Iris pigment epithelial cell (primary cell): ENCODE data around the gene RABGAP1.

Experiments used
- DNase-seq: peaks from one replicate; pipeline ENCODE4 v3.0.0-alpha.2; 2011; ENCODE audit warnings: low read depth

The RABGAP1 gene

DNA sequence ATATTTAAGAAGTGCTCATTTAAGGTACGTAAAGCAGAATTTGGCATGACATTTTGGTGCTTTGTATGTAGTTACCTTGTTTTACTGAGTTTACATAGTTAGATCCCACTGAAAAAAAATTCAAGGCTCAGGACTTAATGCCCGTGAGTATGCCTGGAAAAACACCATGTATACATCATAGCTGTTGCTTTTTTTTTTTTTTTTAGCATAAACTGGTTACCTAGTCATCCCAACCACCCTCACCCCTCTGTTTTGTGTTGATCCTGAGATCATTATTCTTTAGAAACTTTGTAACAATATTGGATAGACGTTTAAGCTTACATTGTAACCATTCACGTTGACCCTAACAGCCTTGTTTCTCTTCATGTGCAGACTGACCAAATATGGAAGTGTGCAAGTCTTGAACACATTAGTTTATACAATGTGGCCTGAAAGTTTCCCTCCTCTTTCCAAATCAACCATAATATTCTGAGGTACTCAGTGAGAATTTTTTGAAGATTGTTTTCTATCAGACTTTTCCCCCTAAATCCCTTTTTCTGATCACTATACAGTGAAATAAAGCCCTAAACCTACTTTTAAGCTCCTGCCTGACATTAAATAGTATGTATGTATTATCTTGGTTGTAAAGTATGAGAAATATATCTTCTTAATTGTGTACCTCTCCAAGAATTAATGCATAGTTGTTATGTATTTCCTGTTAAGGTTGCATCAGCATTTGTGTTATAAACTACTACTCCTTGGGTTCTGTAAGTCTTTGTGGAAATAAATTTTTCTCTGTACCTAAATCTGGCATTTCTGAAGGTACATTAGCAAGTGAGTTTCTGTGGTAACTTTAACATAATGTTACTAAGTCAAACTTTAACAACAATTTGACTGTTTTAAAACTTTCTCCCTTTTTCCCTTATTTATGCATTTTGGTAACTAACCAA, 4.4 kb downstream of the RABGAP1 start:
- DNase-seq, result no peak

DNA sequence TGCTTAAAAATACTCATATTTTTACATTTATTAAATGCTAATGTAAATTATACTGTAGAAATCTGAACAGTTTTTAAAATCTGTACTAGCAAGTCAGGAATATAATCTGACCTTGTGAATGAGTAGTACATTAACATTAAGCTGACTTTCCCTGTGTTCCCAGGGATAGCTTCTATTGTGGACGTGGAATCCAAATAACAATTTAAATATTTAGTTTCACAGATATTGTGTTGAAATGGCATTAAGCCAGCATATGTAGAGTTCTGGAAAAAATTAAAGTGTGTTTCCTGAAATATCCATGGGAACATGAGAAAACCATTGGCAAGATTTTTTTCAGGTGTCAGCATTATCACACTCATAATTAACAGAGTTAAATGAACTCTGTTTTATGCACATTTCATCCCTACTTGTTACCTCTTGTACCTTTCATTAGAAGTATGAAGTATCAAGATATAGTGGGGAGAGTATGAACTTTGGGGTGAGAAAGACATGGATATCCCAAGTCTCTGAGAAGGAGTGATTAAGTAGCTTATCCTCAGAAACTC, 5.7 kb downstream of the RABGAP1 start:
- DNase-seq, result no peak

DNA sequence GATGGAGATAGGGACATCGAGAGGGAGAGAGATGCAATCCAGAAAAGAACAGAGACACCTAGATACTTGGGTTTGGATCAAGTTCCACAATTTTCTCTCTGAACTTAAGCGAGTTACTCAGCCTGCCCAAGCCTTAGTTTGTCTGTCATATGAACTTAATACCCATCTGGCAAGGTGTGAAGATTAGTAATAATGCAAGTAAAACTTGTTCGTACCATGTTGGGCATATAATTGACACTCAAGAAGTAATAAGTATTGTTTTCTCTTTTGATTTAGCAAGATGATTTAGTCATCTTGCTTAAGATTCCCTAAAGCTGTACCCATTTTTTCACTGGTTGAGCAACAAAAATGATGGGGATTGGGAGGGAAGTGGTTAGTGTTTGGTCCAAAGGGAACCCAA, 7.5 kb downstream of the RABGAP1 start:
- DNase-seq, result no peak

- DNase-seq, result no peak
Observed at GRCh38 chr9:122949696-122950095, 8.9 kb downstream of the RABGAP1 start.

GRCh38 chr9:122950263-122950662, 9.4 kb downstream of the RABGAP1 start:
- DNase-seq, result no peak

DNA sequence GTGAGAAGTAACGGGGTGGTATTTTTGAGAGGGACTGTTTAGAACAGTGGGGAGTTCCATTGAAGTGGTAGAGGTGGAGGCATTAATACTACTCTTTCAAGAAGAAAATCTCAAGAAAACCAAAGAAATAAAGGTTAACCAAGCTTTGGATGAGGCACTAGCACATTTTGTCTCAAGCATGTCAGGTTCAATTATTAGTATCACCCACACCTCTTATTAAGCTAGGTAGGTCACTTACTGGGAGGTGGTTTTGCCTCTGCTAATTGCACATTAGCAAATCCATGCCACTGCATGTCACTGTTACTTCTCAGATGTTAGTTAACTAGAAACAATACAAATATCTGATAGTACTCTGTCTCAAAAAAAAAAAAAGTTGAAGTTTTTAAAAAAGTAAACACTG, 10.2 kb downstream of the RABGAP1 start:
- DNase-seq, result no peak

DNA sequence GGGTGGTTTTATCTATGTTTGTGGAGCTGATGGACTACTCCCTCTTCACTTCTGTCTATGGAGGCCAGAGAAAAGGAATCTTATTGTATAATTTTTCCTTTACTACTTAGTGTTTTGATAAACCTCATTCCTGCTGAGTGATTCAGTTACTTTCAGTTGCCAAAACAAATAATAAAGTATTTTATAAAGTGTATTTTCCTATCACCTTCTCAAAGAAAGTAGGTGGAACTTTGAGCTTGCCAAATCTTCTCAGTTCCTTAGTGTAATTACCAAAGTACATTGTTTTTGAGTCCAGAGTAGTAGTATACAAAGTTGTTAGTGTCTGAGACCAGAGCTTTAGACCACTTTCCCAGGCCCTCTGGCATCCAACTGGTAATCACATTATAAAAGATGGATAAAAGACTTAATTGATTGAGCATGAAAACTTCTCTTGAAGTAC, 13.5 kb downstream of the RABGAP1 start:
- DNase-seq, result peak; percentile 69

- DNase-seq, result no peak
Observed at GRCh38 chr9:122955961-122956360, 15.1 kb downstream of the RABGAP1 start.

- DNase-seq, result no peak
Observed at GRCh38 chr9:122961139-122961538, 20.3 kb downstream of the RABGAP1 start.

GRCh38 chr9:122975196-122975595, 34.4 kb downstream of the RABGAP1 start:
- no peak for DNase-seq

- DNase-seq, result peak; percentile 6
Observed at GRCh38 chr9:122978601-122979000, 37.8 kb downstream of the RABGAP1 start.

DNA sequence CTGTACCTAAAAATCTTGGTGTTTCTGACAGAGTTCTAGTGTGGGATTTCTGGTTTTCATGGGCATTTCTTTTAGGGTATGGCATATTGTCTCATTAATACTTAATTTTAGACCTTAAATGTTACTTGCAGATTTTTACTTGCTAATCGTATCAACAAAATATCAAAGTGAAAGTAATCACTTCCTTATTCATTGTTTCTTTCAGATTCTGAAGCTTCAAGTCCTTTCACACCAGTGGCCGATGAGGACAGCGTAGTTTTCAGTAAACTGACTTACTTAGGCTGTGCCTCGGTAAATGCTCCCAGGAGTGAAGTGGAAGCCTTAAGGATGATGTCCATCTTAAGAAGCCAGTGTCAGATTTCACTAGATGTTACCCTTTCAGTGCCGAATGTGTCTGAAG, 45.2 kb downstream of the RABGAP1 start:
- DNase-seq, result peak; percentile 23

GRCh38 chr9:122988141-122988540, 47.3 kb downstream of the RABGAP1 start:
- no peak for DNase-seq

- DNase-seq, result peak; percentile 10
Observed at GRCh38 chr9:122988920-122989621, 48.3 kb downstream of the RABGAP1 start.

GRCh38 chr9:122991370-122991830, 50.6 kb downstream of the RABGAP1 start:
- peak; percentile 94 for DNase-seq

GRCh38 chr9:122996586-122996985, 55.8 kb downstream of the RABGAP1 start:
- DNase-seq, result no peak

GRCh38 chr9:122998448-122998847, 57.6 kb downstream of the RABGAP1 start:
- DNase-seq, result no peak

GRCh38 chr9:123000371-123001068, 59.7 kb downstream of the RABGAP1 start:
- DNase-seq, result peak; percentile 29

DNA sequence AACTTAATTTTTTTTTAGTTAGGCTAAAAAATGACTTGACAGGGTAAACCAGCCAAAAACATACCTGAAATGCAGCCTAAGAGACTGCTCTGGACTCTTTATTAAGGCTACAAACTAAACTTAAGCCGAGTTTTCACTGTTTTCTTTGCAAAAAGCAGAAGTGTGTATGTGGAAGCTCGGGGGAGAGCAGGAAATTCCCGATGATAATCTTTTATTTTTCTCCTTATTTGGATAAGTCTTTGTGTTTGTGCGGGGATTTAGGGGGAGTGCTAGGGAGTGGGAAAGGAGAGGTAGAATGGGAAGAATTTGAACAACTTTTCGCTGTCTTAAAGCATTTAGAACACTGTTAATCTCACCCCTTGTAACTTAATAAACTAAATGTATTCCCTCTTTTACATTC, 61.9 kb downstream of the RABGAP1 start:
- DNase-seq, result no peak

DNA sequence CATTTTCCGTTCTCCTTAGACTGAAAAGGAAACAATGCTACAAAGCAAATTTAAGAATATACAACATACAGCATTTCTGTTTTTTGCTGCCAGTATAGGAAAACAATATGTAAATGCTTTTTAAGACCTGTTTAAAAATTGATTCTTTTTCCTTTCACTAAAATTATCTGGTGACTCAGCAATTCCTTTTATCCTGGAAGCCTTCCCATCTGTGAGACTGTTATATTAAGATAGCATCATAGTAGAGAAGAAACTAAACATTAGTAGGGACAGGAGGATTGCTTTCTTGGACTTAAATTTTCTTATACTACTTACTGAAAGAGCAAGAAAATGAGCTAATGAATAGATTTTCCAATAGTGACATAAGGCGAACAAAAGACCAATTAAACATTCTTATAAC, 62.6 kb downstream of the RABGAP1 start:
- peak; percentile 62 for DNase-seq

DNA sequence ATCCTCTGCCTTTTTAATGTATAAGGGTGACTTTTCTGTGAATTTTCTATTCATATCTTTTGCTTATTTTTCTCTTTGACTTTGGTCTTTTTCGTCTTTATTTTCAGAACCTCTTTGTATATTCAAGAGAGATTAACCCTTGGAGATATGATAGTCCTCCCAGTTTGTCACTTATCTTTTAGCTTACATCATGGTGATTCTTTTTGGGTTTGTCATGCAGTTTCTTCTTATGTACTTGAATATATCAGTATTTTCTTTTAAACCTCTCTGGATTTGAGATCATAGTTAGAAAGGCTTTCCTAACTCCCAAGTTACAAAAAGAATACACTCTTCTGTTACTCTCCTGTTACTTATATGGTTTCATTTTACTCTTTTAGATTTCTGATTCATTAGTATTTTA, 65.1 kb downstream of the RABGAP1 start:
- no peak for DNase-seq

DNA sequence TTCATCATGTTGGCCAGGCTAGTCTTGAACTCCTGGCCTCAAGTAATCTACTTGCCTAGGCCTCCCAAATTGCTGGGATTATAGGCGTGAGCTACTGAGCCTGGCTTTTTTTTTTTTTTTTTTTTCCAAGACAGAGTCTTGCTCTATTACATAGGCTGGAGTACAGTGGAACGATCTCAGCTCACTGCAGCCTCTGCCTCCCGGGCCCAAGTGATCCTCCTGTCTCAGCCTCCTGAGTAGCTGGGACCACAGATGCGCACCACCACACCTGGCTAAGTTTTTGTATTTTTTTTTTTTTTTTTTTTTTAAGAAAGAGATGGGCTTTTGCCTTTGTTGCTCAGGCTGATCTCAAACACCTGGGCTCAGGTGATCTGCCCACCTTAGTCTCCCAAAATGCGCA, 66.4 kb downstream of the RABGAP1 start:
- no peak for DNase-seq
